Activated B cell treated with CpG ODN at 0.5 μM for 24 hours (primary cell): ENCODE data around the gene GDAP1L1. TPM values are rescaled to one million over a fixed set of nuclear protein-coding genes. Genes with fewer than 3 reads are reported as not detected.
"Not testable (repeated sequence)": the region's sequence is repeated elsewhere in the genome, so short reads cannot be mapped to it uniquely, and the experiment has no call there.

Source experiments
- ATAC-seq: fragments of 200-7000 bp; cut with Tn5 transposase; one replicate; pipeline ENCODE4 v1.10.0; 2021; ENCODE audit warnings: low read depth, mild to moderate bottlenecking, moderate library complexity
- CTCF ChIA-PET: fragments of 350-600 bp; sonication (Branson Sonifier 250); formaldehyde crosslinking; loops from one replicate; lab custom pipeline; 2021; ENCODE audit warnings: antibody characterized with exemption; lab: Charles Lee
- POLR2A ChIA-PET: fragments of 350-600 bp; sonication (Branson Sonifier 250); formaldehyde crosslinking; loops from one replicate; lab custom pipeline; 2021; ENCODE audit warnings: antibody characterized with exemption; lab: Charles Lee
- DNase-seq: peaks from one replicate; pipeline ENCODE4 v3.0.0; 2022
- H3K27ac Mint-ChIP-seq: one replicate; pipeline ENCODE4 v1.8.0; 2020; ENCODE audit warnings: mixed read lengths
- H3K27me3 Mint-ChIP-seq: one replicate; pipeline ENCODE4 v1.8.0; 2021; ENCODE audit warnings: mixed read lengths
- H3K36me3 Mint-ChIP-seq: one replicate; pipeline ENCODE4 v1.8.0; 2021; ENCODE audit warnings: low read depth, mixed read lengths
- H3K4me1 Mint-ChIP-seq: one replicate; pipeline ENCODE4 v1.8.0; 2021; ENCODE audit warnings: mixed read lengths
- H3K4me3 Mint-ChIP-seq: one replicate; pipeline ENCODE4 v1.8.0; 2020; ENCODE audit warnings: mild to moderate bottlenecking, mixed read lengths
- H3K9me3 Mint-ChIP-seq: one replicate; pipeline ENCODE4 v1.8.0; 2020; ENCODE audit warnings: mixed read lengths
- intact Hi-C: fragments of 100-400 bp; cut with micrococcal nuclease; formaldehyde crosslinking; loops from one replicate; pipeline ENCODE4 v1.15.1; 2024
- total RNA-seq: library from RNA; stranded (reverse); gene quantifications from 2 replicates; pipeline ENCODE4 v1.2.3, GENCODE V29; 2022
- TF ChIP-seq, protein P1 (sequence below): fragments of 200-600 bp; IDR thresholded peaks from one replicate; pipeline ENCODE4 v1.8.0; 2022; ENCODE audit warnings: antibody characterized with exemption, mild to moderate bottlenecking

The GDAP1L1 gene
- total RNA-seq, 1 donor from 2014 or later = not detected

DNA sequence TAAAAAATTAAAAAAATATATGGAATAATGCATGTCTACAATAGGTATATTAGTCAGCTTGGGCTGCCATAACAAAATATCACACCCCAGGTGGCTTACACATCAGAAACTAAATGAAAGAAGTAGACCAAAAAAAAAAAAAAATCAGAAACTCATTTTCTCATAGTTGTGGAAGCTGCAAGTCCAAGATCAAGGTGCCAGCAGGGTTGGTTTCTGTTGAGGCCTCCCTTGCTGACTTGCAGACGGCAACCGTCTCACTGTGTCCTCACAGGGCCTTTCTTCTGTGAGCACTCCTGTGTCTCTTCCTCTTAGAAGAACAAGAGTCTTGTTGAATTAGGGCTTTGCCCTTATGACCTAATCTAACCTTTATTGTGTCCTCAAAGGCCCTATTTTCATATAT lies 11.4 kb upstream of the GDAP1L1 start:
- DNase-seq (no peak), ATAC-seq (no peak)
- TF ChIP-seq, protein P1, sequence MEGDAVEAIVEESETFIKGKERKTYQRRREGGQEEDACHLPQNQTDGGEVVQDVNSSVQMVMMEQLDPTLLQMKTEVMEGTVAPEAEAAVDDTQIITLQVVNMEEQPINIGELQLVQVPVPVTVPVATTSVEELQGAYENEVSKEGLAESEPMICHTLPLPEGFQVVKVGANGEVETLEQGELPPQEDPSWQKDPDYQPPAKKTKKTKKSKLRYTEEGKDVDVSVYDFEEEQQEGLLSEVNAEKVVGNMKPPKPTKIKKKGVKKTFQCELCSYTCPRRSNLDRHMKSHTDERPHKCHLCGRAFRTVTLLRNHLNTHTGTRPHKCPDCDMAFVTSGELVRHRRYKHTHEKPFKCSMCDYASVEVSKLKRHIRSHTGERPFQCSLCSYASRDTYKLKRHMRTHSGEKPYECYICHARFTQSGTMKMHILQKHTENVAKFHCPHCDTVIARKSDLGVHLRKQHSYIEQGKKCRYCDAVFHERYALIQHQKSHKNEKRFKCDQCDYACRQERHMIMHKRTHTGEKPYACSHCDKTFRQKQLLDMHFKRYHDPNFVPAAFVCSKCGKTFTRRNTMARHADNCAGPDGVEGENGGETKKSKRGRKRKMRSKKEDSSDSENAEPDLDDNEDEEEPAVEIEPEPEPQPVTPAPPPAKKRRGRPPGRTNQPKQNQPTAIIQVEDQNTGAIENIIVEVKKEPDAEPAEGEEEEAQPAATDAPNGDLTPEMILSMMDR = no peak
- Mint-ChIP-seq H3K36me3 (no peaks in the 10 kb centered on the region), H3K4me3 (no peak overlapping the region), H3K27ac (no peak overlapping the region), H3K4me1 (no peaks in the 10 kb centered on the region), H3K27me3 (peaks cover 6% of the 10 kb centered on the region), H3K9me3 (peaks cover 1% of the 10 kb centered on the region)
- intact Hi-C loops = no loop called here
- CTCF ChIA-PET = interaction anchor here (0.7 kb wide), 1 partner anchor 44 kb away, joined by 5 read pairs; no protein-coding TSS in a partner anchor
- POLR2A ChIA-PET = no interaction called here

DNA sequence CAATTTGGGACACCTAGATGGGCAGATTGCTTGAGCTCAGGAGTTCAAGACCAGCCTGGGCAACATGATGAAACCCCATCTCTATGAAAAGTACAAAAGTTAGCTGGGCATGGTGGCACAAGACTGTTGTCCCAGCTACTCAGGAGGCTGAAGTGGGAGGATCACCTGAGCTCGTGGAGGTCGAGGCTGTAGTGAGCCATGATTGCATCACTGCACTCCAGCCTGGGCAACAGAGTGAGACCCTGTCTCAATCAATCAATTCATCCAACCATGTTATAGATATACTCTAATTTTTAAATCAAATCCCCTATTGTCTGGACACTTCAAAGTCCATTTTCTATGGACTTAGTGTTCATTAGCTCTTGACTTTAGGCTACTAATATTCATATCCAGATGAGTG lies 10.3 kb upstream of the GDAP1L1 start:
- POLR2A ChIA-PET, H3K4me1 Mint-ChIP-seq, ATAC-seq, H3K4me3 Mint-ChIP-seq, H3K9me3 Mint-ChIP-seq, H3K27ac Mint-ChIP-seq, intact Hi-C loops, DNase-seq, CTCF ChIA-PET, H3K36me3 Mint-ChIP-seq: not testable (repeated sequence)
- H3K27me3 Mint-ChIP-seq = peaks cover 10% of the 10 kb centered on the region

DNA sequence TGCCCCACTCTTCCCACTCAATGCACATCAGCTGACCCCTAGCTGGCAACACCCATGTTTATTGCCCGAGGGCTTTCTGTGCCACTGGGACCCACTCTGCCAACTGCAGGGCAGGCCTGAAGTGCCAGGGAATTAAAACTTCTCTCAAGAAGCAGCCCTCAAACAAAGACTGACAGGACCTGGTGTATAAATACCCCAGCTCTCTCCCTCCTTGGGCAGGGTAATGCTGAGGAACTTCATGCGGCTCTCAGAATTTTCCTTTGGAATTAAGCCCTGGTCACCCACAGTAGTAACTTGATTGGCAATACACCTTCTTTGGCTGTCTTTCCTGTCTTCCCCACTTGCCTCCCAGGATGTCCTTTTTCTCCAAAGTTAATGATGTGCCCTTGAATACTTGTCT lies 5.3 kb upstream of the GDAP1L1 start:
- H3K36me3 Mint-ChIP-seq = no peaks in the 10 kb centered on the region
- no peaks in the 10 kb centered on the region for H3K4me1 Mint-ChIP-seq
- ChIA-PET CTCF (no interaction called here), POLR2A (no interaction called here)
- no peak overlapping the region for H3K4me3 Mint-ChIP-seq
- TF ChIP-seq, protein P1 = no peak
- H3K27ac Mint-ChIP-seq = no peak overlapping the region
- ATAC-seq (no peak), DNase-seq (no peak)
- intact Hi-C loops = no loop called here
- peaks cover 24% of the 10 kb centered on the region for H3K27me3 Mint-ChIP-seq
- peaks cover 1% of the 10 kb centered on the region for H3K9me3 Mint-ChIP-seq

DNA sequence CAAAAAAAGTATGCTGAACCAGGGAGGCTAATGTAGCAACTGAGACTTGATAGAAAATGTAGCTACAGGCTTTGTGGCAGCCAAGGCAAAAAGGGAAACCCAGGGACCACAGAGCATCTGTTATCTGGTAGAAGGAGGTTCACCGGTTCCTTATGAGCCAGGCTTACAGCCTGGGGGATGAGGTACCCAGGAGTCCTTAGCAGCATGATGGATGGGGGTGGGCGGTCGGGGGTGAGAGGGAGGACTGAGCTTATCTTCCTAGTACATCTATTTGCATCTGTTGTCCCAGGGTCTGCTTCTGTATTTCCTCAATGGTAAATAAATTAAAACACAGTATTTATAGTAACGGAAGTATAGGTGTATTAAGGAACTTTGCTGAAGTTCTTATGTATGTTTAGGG lies 1.1 kb upstream of the GDAP1L1 start:
- Mint-ChIP-seq H3K36me3 (no peaks in the 10 kb centered on the region), H3K27me3 (peaks cover 38% of the 10 kb centered on the region), H3K4me1 (peaks cover 2% of the 10 kb centered on the region), H3K27ac (no peak overlapping the region), H3K4me3 (no peak overlapping the region), H3K9me3 (no peaks in the 10 kb centered on the region)
- DNase-seq (no peak), ATAC-seq (no peak)
- intact Hi-C loops = no loop called here
- ChIA-PET POLR2A (no interaction called here), CTCF (no interaction called here)
- TF ChIP-seq, protein P1 = no peak

DNA sequence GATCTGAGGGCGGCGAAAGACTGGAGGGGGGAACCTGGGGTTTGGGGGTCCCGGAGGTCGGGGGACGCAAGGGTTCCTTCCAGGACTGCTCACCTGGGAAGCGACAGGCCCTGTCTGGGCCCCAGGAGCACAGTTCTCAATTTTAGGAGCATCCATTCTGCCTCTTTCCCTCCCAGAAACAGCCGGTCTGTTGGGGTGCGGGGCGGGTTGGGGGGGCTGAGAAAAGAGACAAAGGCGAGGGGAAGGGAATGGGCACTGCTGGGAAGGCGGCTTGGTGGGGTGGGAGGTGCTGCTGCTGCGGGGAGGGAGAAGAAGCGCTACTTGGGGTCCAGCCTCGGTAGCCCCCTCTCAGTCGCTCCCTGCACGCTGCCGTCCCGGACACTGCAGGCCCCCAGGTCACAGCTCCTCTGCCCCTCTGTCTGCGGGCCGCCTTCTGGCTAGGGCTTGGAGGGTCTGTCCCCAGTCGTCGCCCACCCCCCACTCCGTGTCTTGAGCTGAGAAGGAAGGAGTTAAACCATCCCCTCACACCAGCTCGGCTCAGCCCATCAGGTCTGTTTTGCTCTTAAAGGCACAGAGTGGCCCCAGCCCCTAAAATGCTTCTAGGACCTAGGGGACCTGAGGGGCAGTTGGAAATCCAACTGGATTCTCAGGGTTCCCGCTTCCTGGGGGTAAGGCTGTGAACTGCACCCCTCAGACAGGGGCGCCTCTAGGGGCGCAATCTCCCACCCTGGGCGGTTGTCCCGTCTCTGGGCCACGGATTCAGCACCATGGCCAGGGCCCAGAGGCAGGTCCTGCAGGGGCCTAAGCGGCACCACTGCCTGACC lies 690 bp downstream of the GDAP1L1 start:
- CTCF ChIA-PET = no interaction called here
- no peak overlapping the region for H3K4me3 Mint-ChIP-seq

More for the DNA sequence above, 690 bp downstream of the GDAP1L1 start:
- intact Hi-C loops = no loop called here
- TF ChIP-seq, protein P1 = no peak
- no peak for ATAC-seq
- H3K9me3 Mint-ChIP-seq = no peaks in the 10 kb centered on the region
- no peak for DNase-seq
- peaks cover 32% of the 10 kb centered on the region for H3K27me3 Mint-ChIP-seq
- H3K27ac Mint-ChIP-seq = no peak overlapping the region
- H3K36me3 Mint-ChIP-seq = no peaks in the 10 kb centered on the region
- H3K4me1 Mint-ChIP-seq = peaks cover 2% of the 10 kb centered on the region
- POLR2A ChIA-PET = interaction anchor here (0.6 kb wide), 1 partner anchor 1592 kb away, joined by 3 read pairs; no protein-coding TSS in a partner anchor
